ENCODE data around the gene MAGEA9B.

GRCh38 chrX:149628768-149629167, 41.5 kb upstream of the MAGEA9B start:
- TF ChIP-seq CTCF (IDR thresholded peaks at IDR 0.05): no peak
- no peak for TF ChIP-seq POLR2A (IDR thresholded peaks at IDR 0.05)
